ENCODE data around the gene GSTCD. TPM values are rescaled to one million over a fixed set of nuclear protein-coding genes. Genes with fewer than 3 reads are reported as not detected.
"Not testable (repeated sequence)": the region's sequence is repeated elsewhere in the genome, so short reads cannot be mapped to it uniquely, and the experiment has no call there.

Gene GSTCD
- polyA plus RNA-seq, 4 donors, result 15.0 to 19.7 (median 17.3) TPM

DNA sequence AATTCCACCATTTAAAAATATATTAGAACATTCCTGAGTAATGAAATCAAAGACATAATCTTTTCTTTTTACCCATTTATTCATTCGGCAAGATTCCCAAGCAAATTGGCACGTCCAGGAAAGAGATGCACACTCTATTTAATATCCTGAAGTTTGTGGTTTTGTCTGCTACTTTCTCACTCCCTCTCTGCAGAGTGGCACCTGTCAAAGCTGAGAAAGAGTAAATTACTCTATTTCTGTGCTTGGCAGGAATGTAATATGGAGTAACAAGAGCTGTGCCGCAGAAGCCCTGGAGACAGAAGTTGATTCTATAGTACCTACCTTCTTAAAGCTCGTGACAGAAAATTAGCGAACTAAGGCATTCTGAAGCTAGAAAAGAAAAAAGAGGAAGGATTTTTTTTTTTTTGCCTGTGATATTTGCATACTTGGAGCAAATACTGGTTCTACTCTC lies 5.5 kb downstream of the GSTCD start:
- no peak for DNase-seq (ENCODE audit: low read depth in 4 of 4, low spot score in 3 of 4)

GRCh38 chr4:105714932-105715331 lies 6.3 kb downstream of the GSTCD start:
- DNase-seq (ENCODE audit: low read depth in 4 of 4, low spot score in 3 of 4), result no peak

DNA sequence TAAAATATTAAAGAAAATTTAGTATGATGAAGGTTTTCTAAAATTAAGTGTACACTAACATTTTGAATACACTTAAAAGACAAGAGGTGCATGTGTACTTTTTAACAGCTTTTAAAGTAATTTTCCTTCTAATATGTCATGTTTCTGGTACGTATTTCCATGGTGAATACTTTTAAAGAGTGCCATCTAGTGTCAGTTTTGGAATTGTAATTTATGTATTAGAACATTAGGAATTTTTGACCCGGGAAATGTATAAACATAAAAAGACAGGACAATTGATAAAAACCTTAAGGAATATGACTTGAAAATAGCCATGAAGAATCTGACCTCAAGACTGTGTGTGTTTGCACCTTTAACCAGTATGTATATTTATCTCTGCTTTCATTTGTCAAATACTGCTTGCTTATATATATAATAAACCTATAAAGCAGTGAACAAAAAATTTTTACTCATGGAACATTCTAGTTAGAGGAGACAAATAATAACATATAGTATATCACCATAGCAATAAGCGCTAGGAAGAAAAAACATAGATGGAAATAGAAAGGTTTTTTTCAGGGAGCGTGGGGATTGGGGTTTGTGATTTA lies 7.2 kb downstream of the GSTCD start:
- no peak for DNase-seq (ENCODE audit: low read depth in 4 of 4, low spot score in 3 of 4)

- no peak for DNase-seq (ENCODE audit: low read depth in 4 of 4, low spot score in 3 of 4)
These were observed 10.6 kb downstream of the GSTCD start for GRCh38 chr4:105719204-105719603.

GRCh38 chr4:105725623-105726022 lies 17.0 kb downstream of the GSTCD start:
- no peak for DNase-seq (ENCODE audit: low read depth in 4 of 4, low spot score in 3 of 4)

- DNase-seq (ENCODE audit: low read depth in 4 of 4, low spot score in 3 of 4), result not testable (repeated sequence)
These were observed 21.3 kb downstream of the GSTCD start for GRCh38 chr4:105729895-105730294.

DNA sequence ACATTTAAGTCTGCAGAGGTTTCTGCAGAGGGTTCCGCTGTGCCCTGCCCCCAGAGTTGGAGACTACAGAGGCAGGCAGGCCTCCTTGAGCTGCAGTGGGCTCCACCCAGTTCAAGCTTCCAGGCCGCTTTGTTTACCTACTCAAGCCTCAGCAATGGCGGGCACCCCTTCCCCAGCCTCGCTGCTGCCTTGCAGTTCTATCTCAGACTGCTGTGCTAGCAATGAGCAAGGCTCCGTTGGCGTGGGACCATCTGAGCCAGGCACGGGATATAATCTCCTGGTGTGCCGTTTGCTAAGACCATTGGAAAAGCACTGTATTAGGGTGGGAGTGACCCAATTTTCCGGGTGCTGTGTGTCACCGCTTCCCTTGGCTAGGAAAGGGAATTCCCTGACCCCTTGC lies 26.6 kb downstream of the GSTCD start:
- not testable (repeated sequence) for DNase-seq (ENCODE audit: low read depth in 4 of 4, low spot score in 3 of 4)

- DNase-seq (ENCODE audit: low read depth in 4 of 4, low spot score in 3 of 4), result no peak
These were observed 33.0 kb downstream of the GSTCD start for GRCh38 chr4:105741548-105741947.

GRCh38 chr4:105748222-105748621 lies 39.6 kb downstream of the GSTCD start:
- no peak for DNase-seq (ENCODE audit: low read depth in 4 of 4, low spot score in 3 of 4)

GRCh38 chr4:105751718-105752299 lies 43.2 kb downstream of the GSTCD start:
- no peak for DNase-seq (ENCODE audit: low read depth in 4 of 4, low spot score in 3 of 4)

DNA sequence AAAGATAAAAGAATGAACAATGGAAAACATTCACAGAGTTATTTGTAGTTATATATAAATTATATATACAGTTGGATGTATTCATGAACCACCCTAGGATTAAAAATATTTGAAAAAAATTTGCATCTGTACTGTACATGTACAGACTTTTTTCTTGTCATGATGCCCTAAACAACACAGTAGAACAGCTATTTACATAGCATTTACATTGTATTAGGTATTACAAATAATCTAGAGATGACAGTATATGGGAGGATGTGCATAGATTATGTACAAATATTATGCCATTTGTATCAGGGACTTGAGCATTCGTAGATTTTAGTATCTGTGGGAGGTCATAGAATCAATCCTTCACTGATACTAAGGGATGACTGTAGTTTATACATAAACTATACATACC lies 44.8 kb downstream of the GSTCD start:
- DNase-seq (ENCODE audit: low read depth in 4 of 4, low spot score in 3 of 4), result no peak

GRCh38 chr4:105755375-105755774 lies 46.8 kb downstream of the GSTCD start:
- no peak for DNase-seq (ENCODE audit: low read depth in 4 of 4, low spot score in 3 of 4)

DNA sequence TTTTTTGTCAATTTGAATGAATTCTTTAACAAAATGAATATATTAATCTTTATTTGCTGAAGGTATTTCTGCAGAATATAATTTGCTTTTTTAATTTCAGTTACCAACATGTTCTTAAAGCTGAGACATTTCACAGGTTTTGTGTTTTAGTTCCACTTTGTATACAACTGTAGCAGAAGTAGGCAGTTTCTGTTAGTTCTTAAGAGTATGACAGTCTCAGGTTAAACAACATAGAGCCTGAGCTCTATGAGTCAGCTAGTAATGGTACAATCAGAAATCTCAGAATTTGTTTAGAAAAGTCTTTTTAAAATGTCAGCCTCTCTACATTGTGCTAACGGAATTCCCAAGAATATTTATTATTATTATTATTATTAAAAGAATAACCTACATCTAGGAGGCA lies 50.4 kb downstream of the GSTCD start:
- DNase-seq (ENCODE audit: low read depth in 4 of 4, low spot score in 3 of 4), result no peak

GRCh38 chr4:105765690-105766407 lies 57.3 kb downstream of the GSTCD start:
- DNase-seq (ENCODE audit: low read depth in 4 of 4, low spot score in 3 of 4), result no peak

GRCh38 chr4:105767579-105767978 lies 59.0 kb downstream of the GSTCD start:
- no peak for DNase-seq (ENCODE audit: low read depth in 4 of 4, low spot score in 3 of 4)

DNA sequence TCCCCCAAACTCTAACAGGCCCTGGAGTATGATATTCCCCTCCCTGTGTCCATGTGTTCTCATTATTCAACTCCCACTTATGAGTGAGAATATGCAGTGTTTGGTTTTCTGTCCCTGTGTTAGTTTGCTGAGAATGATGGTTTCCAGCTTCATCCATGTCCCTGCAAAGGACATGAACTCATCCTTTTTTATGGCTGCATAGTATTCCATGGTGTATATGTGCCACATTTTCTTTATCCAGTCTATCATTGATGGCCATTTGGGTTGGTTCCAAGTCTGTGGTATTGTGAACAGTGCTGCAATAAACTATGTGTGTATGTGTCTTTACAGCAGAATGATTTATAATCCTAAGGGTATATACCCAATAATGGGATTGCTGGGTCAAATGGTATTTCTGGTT lies 61.9 kb downstream of the GSTCD start:
- not testable (repeated sequence) for DNase-seq (ENCODE audit: low read depth in 4 of 4, low spot score in 3 of 4)

DNA sequence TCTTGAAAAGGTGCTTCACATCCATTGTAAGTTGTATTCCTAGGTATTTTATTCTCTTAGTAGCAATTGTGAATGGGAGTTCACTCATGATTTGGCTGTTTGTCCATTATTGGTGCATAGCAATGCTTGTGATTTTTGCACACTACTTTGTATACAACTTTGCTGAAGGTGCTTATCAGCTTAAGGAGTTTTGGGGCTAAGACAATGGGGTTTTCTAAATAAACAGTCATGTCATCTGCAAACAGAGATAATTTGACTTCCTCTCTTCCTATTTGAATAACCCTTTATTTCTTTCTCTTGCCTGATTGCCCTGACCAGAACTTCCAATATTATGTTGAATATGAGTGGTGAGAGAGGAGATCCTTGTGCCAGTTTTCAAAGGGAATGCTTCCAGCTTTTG lies 63.5 kb downstream of the GSTCD start:
- not testable (repeated sequence) for DNase-seq (ENCODE audit: low read depth in 4 of 4, low spot score in 3 of 4)

- DNase-seq (ENCODE audit: low read depth in 4 of 4, low spot score in 3 of 4), result not testable (repeated sequence)
These were observed 67.3 kb downstream of the GSTCD start for GRCh38 chr4:105775760-105776415.

DNA sequence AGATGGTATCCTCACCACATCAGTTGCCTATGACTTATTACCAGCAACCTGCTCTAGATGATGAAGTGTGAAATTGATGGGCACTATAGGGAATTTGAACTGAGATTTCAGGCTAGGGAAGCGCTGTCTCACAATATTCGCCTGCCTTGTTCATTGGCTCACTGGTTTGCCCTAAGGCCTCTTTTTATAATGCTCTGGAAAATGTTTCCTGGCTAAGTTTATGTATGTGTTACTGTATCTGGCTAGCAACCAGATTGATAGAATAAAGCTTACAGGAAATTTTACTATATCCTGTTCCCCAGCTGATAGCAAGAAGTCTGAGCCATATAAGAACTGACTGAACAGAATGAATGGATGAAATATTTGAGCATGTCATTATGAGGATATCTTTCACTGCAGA lies 71.6 kb downstream of the GSTCD start:
- DNase-seq (ENCODE audit: low read depth in 4 of 4, low spot score in 3 of 4), result no peak

GRCh38 chr4:105784761-105785160 lies 76.2 kb downstream of the GSTCD start:
- DNase-seq (ENCODE audit: low read depth in 4 of 4, low spot score in 3 of 4), result no peak

DNA sequence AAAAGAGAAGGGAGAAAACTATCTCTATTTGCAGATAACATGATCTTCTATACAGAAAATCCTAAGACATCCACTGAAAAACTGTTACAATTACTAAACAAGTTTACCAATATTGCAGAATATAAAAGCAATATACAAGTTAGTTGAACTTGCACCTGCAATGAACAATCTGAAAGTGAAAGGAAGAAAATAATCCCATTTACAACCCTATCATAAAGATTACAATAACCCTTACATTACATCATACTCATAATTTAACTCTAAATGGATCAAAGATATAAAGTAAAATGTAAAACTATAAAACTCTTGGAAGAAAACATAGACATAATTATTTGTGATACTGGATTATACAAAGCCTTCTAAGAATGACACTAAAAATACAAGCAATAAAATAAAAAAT lies 77.2 kb downstream of the GSTCD start:
- no peak for DNase-seq (ENCODE audit: low read depth in 4 of 4, low spot score in 3 of 4)

DNA sequence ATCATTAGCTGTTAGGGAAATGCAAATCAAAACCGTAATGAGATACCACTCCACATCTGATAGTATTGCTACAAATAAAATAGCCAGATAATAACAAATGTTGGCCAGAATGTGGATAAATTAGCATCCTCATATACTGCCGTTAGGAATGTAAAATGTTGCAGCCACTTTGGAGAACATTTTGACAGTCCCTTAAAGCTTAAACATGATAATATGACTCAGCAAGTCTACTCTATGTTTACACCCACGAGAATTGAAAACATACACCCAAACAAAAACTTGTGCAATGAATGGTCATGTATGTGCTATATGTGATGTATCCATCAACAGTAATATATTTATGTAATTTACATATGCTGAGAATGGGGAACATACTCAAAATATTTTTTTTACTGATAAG lies 78.2 kb downstream of the GSTCD start:
- DNase-seq (ENCODE audit: low read depth in 4 of 4, low spot score in 3 of 4), result no peak
